Thyroid gland (tissue), 4 donors: ENCODE results near the gene RIMKLB.

Experiments
- POLR2A ChIP-seq, 2 donors: fragments of 450-650 bp; IDR thresholded peaks; one replicate each; pipeline ENCODE4 v1.6.1; 2017; ENCODE audit warnings: antibody characterized with exemption in 2 of 2, mild to moderate bottlenecking in 2 of 2, moderate library complexity in 1 of 2
- TF ChIP-seq, protein P1 (sequence below), 6 experiments: fragments of 200-600 bp in 3 of 6; fragments of 450-650 bp in 3 of 6; sonication (generic) in 3 of 6; IDR thresholded peaks; one replicate each; pipeline ENCODE4 v1.5.1; 2016 to 2019; ENCODE audit warnings: antibody characterized with exemption in 6 of 6, mild to moderate bottlenecking in 2 of 6, inconsistent platforms in 1 of 6, moderate library complexity in 1 of 6

DNA sequence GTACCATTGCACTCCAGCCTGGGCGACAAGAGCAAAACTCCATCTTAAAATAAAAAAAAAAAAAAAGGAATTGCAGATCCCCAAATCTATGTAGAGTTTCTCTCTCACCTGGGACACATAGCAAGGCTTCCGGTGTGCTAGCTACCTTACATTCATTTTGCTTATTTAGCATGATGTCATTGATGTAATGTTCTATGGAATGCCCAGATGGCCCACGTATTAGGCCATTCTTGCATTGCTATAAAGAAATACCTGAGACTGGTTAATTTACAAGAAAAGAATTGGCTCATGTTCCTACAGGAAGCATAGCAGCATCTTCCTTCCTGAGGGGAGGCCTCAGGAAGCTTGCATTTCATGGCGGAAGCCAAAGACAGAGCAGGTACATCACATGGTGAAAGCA is 87.7 kb downstream of the RIMKLB start:
- TF ChIP-seq, protein P1, sequence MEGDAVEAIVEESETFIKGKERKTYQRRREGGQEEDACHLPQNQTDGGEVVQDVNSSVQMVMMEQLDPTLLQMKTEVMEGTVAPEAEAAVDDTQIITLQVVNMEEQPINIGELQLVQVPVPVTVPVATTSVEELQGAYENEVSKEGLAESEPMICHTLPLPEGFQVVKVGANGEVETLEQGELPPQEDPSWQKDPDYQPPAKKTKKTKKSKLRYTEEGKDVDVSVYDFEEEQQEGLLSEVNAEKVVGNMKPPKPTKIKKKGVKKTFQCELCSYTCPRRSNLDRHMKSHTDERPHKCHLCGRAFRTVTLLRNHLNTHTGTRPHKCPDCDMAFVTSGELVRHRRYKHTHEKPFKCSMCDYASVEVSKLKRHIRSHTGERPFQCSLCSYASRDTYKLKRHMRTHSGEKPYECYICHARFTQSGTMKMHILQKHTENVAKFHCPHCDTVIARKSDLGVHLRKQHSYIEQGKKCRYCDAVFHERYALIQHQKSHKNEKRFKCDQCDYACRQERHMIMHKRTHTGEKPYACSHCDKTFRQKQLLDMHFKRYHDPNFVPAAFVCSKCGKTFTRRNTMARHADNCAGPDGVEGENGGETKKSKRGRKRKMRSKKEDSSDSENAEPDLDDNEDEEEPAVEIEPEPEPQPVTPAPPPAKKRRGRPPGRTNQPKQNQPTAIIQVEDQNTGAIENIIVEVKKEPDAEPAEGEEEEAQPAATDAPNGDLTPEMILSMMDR (IDR thresholded peaks at IDR 0.05): no peak
- no peak for TF ChIP-seq POLR2A (IDR thresholded peaks at IDR 0.05)
